B cell (primary cell): ENCODE data around the gene PPP6R2. TPM values are rescaled to one million over a fixed set of nuclear protein-coding genes. Genes with fewer than 3 reads are reported as not detected.

ENCODE experiments used
- ATAC-seq: fragments of 200-7000 bp; cut with Tn5 transposase; one replicate; pipeline ENCODE4 v1.10.0; 2021; ENCODE audit warnings: low read depth, mild to moderate bottlenecking, moderate number of reproducible peaks, moderate library complexity
- CTCF ChIA-PET: fragments of 350-600 bp; sonication (Branson Sonifier 250); formaldehyde crosslinking; loops from one replicate; lab custom pipeline; 2021; ENCODE audit warnings: antibody characterized with exemption, inconsistent platforms; lab: Charles Lee
- POLR2A ChIA-PET: fragments of 350-600 bp; sonication (Branson Sonifier 250); formaldehyde crosslinking; loops from one replicate; lab custom pipeline; 2021; ENCODE audit warnings: antibody characterized with exemption; lab: Charles Lee
- DNase-seq: peaks from one replicate; pipeline ENCODE4 v3.0.0; 2013
- H2AFZ ChIP-seq: 2 replicates; pipeline ENCODE4 v1.6.1; 2012; ENCODE audit warnings: mild to moderate bottlenecking, low read depth, low read length; ENCODE audit not compliant: insufficient read depth, poor library complexity, severe bottlenecking
- H3K27ac ChIP-seq, 2 donors: 1 replicate in 1 of 2; 2 replicates in 1 of 2; pipeline ENCODE4 v1.5.1; 2012 to 2013; ENCODE audit warnings: low read length in 2 of 2, mild to moderate bottlenecking in 2 of 2, moderate library complexity in 1 of 2
- H3K27me3 ChIP-seq, 4 experiments: fragments of 200-600 bp in 1 of 4; sonication (generic) in 1 of 4; replicated peaks in 1 of 4; 1 replicate in 2 of 4; 2 replicates in 2 of 4; pipeline versions ENCODE4 v1.6.1 to v1.7.0; 2013 to 2016; ENCODE audit warnings: low read length in 3 of 4, mild to moderate bottlenecking in 2 of 4, mixed read lengths in 1 of 4, moderate library complexity in 1 of 4; ENCODE audit not compliant: insufficient read depth in 4 of 4, control insufficient read depth in 3 of 4; ENCODE audit errors: control extremely low read depth in 1 of 4
- H3K36me3 ChIP-seq, 2 experiments: replicated peaks in 1 of 2; 1 replicate in 1 of 2; 2 replicates in 1 of 2; pipeline versions ENCODE4 v1.6.1 to v1.7.1; 2013; ENCODE audit warnings: low read length in 1 of 2; ENCODE audit not compliant: insufficient read depth in 2 of 2, control insufficient read depth in 1 of 2; ENCODE audit errors: control extremely low read depth in 1 of 2, extremely low read depth in 1 of 2
- H3K4me1 ChIP-seq, 2 donors: fragments of 200-600 bp in 1 of 2; sonication (generic) in 1 of 2; 1 replicate in 1 of 2; 2 replicates in 1 of 2; pipeline versions ENCODE4 v1.5.1 to v1.6.1; 2013 to 2017; ENCODE audit warnings: low read length in 2 of 2; ENCODE audit not compliant: control insufficient read depth in 2 of 2, insufficient read depth in 2 of 2
- H3K4me2 ChIP-seq: replicated peaks from 2 replicates; pipeline ENCODE3; 2012; ENCODE audit warnings: mild to moderate bottlenecking, low read depth, low read length; ENCODE audit not compliant: poor library complexity, severe bottlenecking
- H3K4me3 ChIP-seq, 5 experiments: fragments of 200-600 bp in 1 of 5; sonication (generic) in 1 of 5; 1 replicate in 3 of 5; 2 replicates in 2 of 5; pipeline versions ENCODE4 v1.5.1 to v1.7.0; 2011 to 2016; ENCODE audit warnings: low read length in 4 of 5, mild to moderate bottlenecking in 4 of 5, low read depth in 2 of 5, control low read depth in 1 of 5, moderate library complexity in 1 of 5; ENCODE audit not compliant: insufficient read depth in 1 of 5; ENCODE audit errors: control extremely low read depth in 1 of 5, extremely low read depth in 1 of 5
- H3K79me2 ChIP-seq: fragments of 200-600 bp; sonication (generic); one replicate; pipeline ENCODE4 v1.6.0; 2016; ENCODE audit warnings: low read length; ENCODE audit not compliant: control insufficient read depth, insufficient read depth
- H3K9ac ChIP-seq: fragments of 200-600 bp; sonication (generic); 2 replicates; pipeline ENCODE4 v1.6.1; 2017; ENCODE audit warnings: mild to moderate bottlenecking, low read length, moderate library complexity
- H3K9me3 ChIP-seq, 3 donors: one replicate each; pipeline versions ENCODE4 v1.6.1 to v1.7.1; 2013; ENCODE audit warnings: low read length in 2 of 3; ENCODE audit not compliant: control insufficient read depth in 2 of 3, insufficient read depth in 1 of 3; ENCODE audit errors: control extremely low read depth in 1 of 3
- H4K20me1 ChIP-seq: 2 replicates; pipeline ENCODE4 v1.6.0; 2012; ENCODE audit warnings: mild to moderate bottlenecking, low read length; ENCODE audit not compliant: insufficient read depth, control insufficient read depth, poor library complexity, severe bottlenecking
- H3K27ac Mint-ChIP-seq: one replicate; pipeline ENCODE4 v1.8.0; 2021; ENCODE audit warnings: mixed read lengths
- H3K27me3 Mint-ChIP-seq: one replicate; pipeline ENCODE4 v1.8.0; 2021; ENCODE audit warnings: mixed read lengths
- H3K4me1 Mint-ChIP-seq: one replicate; pipeline ENCODE4 v1.8.0; 2021; ENCODE audit warnings: mixed read lengths
- H3K4me3 Mint-ChIP-seq: one replicate; pipeline ENCODE4 v1.8.0; 2021; ENCODE audit warnings: mixed read lengths
- H3K9me3 Mint-ChIP-seq: one replicate; pipeline ENCODE4 v1.8.0; 2022; ENCODE audit warnings: mixed read lengths; ENCODE audit not compliant: insufficient read depth
- CTCF ChIP-seq: fragments of 200-600 bp; IDR thresholded peaks from one replicate; pipeline ENCODE4 v1.8.0; 2022; ENCODE audit warnings: antibody characterized with exemption, mild to moderate bottlenecking
- EZH2 ChIP-seq: IDR thresholded peaks from 2 replicates; pipeline ENCODE4 v1.6.1; 2012; ENCODE audit warnings: borderline replicate concordance, low read depth, mild to moderate bottlenecking, moderate library complexity, low read length; ENCODE audit not compliant: insufficient read depth, poor library complexity, severe bottlenecking
- WGBS: methylation state at CpG from one replicate; pipeline ENCODE4 v1.1.5; 2013; ENCODE audit warnings: missing lambda C conversion rate; ENCODE audit not compliant: insufficient coverage; 5-methylcytosine and 5-hydroxymethylcytosine counted together
- intact Hi-C: fragments of 100-400 bp; cut with micrococcal nuclease; formaldehyde crosslinking; loops from one replicate; pipeline ENCODE4 v1.10.0; 2022
- polyA plus RNA-seq: library from polyadenylated mRNA; depleted of rRNA; stranded (reverse); fragments of >200 nt; gene quantifications from 2 replicates; pipeline ENCODE4 v1.2.3, GENCODE V29; 2012
- total RNA-seq, 2 donors: library from RNA; stranded (reverse); fragments of 120-200 nt in 1 of 2; gene quantifications; 1 replicate in 1 of 2; 2 replicates in 1 of 2; pipeline versions ENCODE4 v1.2.3 to v1.2.4, GENCODE V29; 2013 to 2022

PPP6R2 gene
- total and polyA plus RNA-seq, 2 donors (not counting 1 experiment from before 2014, with no cell fraction given) = 91.4 to 98.7 TPM

GRCh38 chr22:50367778-50368500, 24.8 kb downstream of the PPP6R2 start:
- ChIA-PET POLR2A (no interaction called here), CTCF (interaction anchor here (1.2 kb wide), 1 partner anchor 130 kb away, joined by 4 read pairs; no protein-coding TSS in a partner anchor)

More at GRCh38 chr22:50367778-50368500, 24.8 kb downstream of the PPP6R2 start:
- DNase-seq (no peak), ATAC-seq (no peak)
- Histone ChIP-seq H3K27me3 (no peaks in the 10 kb centered on the region), H3K4me1 (no peaks in the 10 kb centered on the region), H3K79me2 (peaks cover 55% of the 10 kb centered on the region), H3K4me3 (no peak overlapping the region), H3K27ac (no peak overlapping the region), H4K20me1 (peaks cover 36% of the 10 kb centered on the region), H3K9ac (no peak overlapping the region), H2AFZ (no peak overlapping the region), H3K36me3 (peaks cover 4 to 11% of the 10 kb centered on the region in 2 experiments), H3K4me2 (no peak overlapping the region), H3K9me3 (no peaks in the 10 kb centered on the region)
- no peak for TF ChIP-seq CTCF
- no peak for TF ChIP-seq EZH2
- intact Hi-C loops = no loop called here
- peaks cover 9% of the 10 kb centered on the region for H3K4me1 Mint-ChIP-seq
- 97% methylated on average over 19 of the region's 27 CpGs for WGBS
- no peak overlapping the region for H3K27ac Mint-ChIP-seq
- no peaks in the 10 kb centered on the region for H3K27me3 Mint-ChIP-seq
- H3K4me3 Mint-ChIP-seq = no peak overlapping the region
- no peaks in the 10 kb centered on the region for H3K9me3 Mint-ChIP-seq
